ENCODE data around the gene MYH9.
A peak's percentile ranks its signal among the peaks of the same experiment; 100 is the strongest.

The MYH9 gene

GRCh38 chr22:36344106-36344827 is 43.5 kb downstream of the MYH9 start:
- no peak for DNase-seq

GRCh38 chr22:36343720-36344105 is 44.1 kb downstream of the MYH9 start:
- DNase-seq = no peak

- DNase-seq = no peak
Observed at GRCh38 chr22:36343070-36343719, 44.6 kb downstream of the MYH9 start.

- no peak for DNase-seq
Observed at GRCh38 chr22:36341640-36342041, 46.1 kb downstream of the MYH9 start.

GRCh38 chr22:36340621-36341020 is 47.1 kb downstream of the MYH9 start:
- DNase-seq = no peak

GRCh38 chr22:36339171-36340065 is 48.3 kb downstream of the MYH9 start:
- no peak for DNase-seq

- DNase-seq = no peak
Observed at GRCh38 chr22:36337365-36338130, 50.2 kb downstream of the MYH9 start.

GRCh38 chr22:36336246-36337182 is 51.3 kb downstream of the MYH9 start:
- no peak for DNase-seq

GRCh38 chr22:36335621-36336020 is 52.1 kb downstream of the MYH9 start:
- DNase-seq = peak; percentile 35

GRCh38 chr22:36334821-36335603 is 52.8 kb downstream of the MYH9 start:
- peak; percentile 89 for DNase-seq

GRCh38 chr22:36334081-36334820 is 53.5 kb downstream of the MYH9 start:
- DNase-seq = peak; percentile 91

- no peak for DNase-seq
Observed at GRCh38 chr22:36333644-36334043, 54.1 kb downstream of the MYH9 start.

- peak; percentile 85 for DNase-seq
Observed at GRCh38 chr22:36332623-36333332, 55.0 kb downstream of the MYH9 start.

GRCh38 chr22:36331912-36332622 is 55.7 kb downstream of the MYH9 start:
- DNase-seq = peak; percentile 94

- DNase-seq = peak; percentile 92
Observed at GRCh38 chr22:36331306-36331911, 56.4 kb downstream of the MYH9 start.

GRCh38 chr22:36330655-36331305 is 57.0 kb downstream of the MYH9 start:
- peak; percentile 75 for DNase-seq

- DNase-seq = no peak
Observed at GRCh38 chr22:36330127-36330526, 57.6 kb downstream of the MYH9 start.
